ENCODE data around the gene TNPO1.

DNA sequence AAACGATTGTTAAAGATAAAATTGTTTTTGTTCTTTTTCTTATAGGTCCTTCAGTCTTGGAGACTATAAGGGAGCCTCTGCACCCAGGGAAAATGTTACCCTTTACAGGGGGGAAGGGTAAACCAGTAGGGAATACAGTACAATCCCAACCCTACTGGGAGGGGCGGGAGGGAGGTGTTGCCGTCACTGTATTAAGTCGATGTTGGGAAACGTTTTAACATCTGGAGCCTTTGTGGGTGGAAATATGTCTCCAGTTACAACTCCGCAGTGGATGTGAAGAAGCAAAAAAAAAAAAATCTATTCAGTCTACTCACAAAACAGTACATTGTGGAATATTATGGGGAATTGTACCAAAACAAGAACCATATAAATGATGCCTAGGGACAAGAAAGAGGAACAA is 92.2 kb downstream of the TNPO1 start:
- TF ChIP-seq, protein P1, sequence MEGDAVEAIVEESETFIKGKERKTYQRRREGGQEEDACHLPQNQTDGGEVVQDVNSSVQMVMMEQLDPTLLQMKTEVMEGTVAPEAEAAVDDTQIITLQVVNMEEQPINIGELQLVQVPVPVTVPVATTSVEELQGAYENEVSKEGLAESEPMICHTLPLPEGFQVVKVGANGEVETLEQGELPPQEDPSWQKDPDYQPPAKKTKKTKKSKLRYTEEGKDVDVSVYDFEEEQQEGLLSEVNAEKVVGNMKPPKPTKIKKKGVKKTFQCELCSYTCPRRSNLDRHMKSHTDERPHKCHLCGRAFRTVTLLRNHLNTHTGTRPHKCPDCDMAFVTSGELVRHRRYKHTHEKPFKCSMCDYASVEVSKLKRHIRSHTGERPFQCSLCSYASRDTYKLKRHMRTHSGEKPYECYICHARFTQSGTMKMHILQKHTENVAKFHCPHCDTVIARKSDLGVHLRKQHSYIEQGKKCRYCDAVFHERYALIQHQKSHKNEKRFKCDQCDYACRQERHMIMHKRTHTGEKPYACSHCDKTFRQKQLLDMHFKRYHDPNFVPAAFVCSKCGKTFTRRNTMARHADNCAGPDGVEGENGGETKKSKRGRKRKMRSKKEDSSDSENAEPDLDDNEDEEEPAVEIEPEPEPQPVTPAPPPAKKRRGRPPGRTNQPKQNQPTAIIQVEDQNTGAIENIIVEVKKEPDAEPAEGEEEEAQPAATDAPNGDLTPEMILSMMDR (conservative IDR thresholded peaks at IDR 0.05) = no peak
- no peak for TF ChIP-seq EZH2 (IDR thresholded peaks at IDR 0.05; ENCODE audit: low read depth)
